WTC11 (cell line): Measurements from ENCODE around the gene DDIAS.

Experiments used
- CBFB ChIP-seq: sonication (generic); formaldehyde crosslinking; IDR thresholded peaks from 2 replicates; pipeline ENCODE4 v1.8.1; 2022; ENCODE audit warnings: mild to moderate bottlenecking, low read depth, missing genetic modification reagents
- CREM ChIP-seq: sonication (generic); formaldehyde crosslinking; IDR thresholded peaks from 2 replicates; pipeline ENCODE4 v1.8.1; 2022; ENCODE audit warnings: mild to moderate bottlenecking, missing genetic modification reagents, moderate library complexity
- E2F1 ChIP-seq: sonication (generic); formaldehyde crosslinking; IDR thresholded peaks from 2 replicates; pipeline ENCODE4 v1.8.0; 2022; ENCODE audit warnings: mild to moderate bottlenecking, missing genetic modification reagents
- ETV6 ChIP-seq: sonication (generic); formaldehyde crosslinking; IDR thresholded peaks from 2 replicates; pipeline ENCODE4 v1.8.1; 2022; ENCODE audit warnings: mild to moderate bottlenecking, missing genetic modification reagents
- HMGA2 ChIP-seq: fragments of 250-450 bp; sonication (Bioruptor Pico); IDR thresholded peaks from 2 replicates; pipeline ENCODE4 v1.4.0; 2021; ENCODE audit warnings: mild to moderate bottlenecking, moderate library complexity
- JUN ChIP-seq: sonication (generic); formaldehyde crosslinking; IDR thresholded peaks from 2 replicates; pipeline ENCODE4 v1.8.0; 2023; ENCODE audit warnings: mild to moderate bottlenecking, missing genetic modification reagents
- KAT7 ChIP-seq: sonication (generic); formaldehyde crosslinking; IDR thresholded peaks from 2 replicates; pipeline ENCODE4 v1.8.1; 2023; ENCODE audit warnings: missing genetic modification reagents, mild to moderate bottlenecking, borderline replicate concordance
- NR1H2 ChIP-seq: sonication (generic); formaldehyde crosslinking; IDR thresholded peaks from 2 replicates; pipeline ENCODE4 v1.9.0; 2021; ENCODE audit warnings: mild to moderate bottlenecking, moderate library complexity, missing genetic modification reagents
- SOX15 ChIP-seq: fragments of 250-450 bp; sonication (Bioruptor Pico); IDR thresholded peaks from 2 replicates; pipeline ENCODE4 v1.9.0; 2021; ENCODE audit warnings: mild to moderate bottlenecking
- USF2 ChIP-seq: sonication (generic); formaldehyde crosslinking; IDR thresholded peaks from 2 replicates; pipeline ENCODE4 v1.8.1; 2023; ENCODE audit warnings: mild to moderate bottlenecking, missing genetic modification reagents, moderate library complexity
- ZNF121 ChIP-seq: sonication (generic); formaldehyde crosslinking; IDR thresholded peaks from 2 replicates; pipeline ENCODE4 v1.8.0; 2023; ENCODE audit warnings: missing genetic modification reagents
- TF ChIP-seq, protein P1 (sequence below): fragments of 200-600 bp; IDR thresholded peaks from 2 replicates; pipeline ENCODE4 v1.8.0; 2022; ENCODE audit warnings: antibody characterized with exemption
- TF ChIP-seq, protein P2 (sequence below): sonication (generic); formaldehyde crosslinking; IDR thresholded peaks from 2 replicates; pipeline ENCODE4 v1.8.1; 2023; ENCODE audit warnings: mild to moderate bottlenecking, missing genetic modification reagents

DNA sequence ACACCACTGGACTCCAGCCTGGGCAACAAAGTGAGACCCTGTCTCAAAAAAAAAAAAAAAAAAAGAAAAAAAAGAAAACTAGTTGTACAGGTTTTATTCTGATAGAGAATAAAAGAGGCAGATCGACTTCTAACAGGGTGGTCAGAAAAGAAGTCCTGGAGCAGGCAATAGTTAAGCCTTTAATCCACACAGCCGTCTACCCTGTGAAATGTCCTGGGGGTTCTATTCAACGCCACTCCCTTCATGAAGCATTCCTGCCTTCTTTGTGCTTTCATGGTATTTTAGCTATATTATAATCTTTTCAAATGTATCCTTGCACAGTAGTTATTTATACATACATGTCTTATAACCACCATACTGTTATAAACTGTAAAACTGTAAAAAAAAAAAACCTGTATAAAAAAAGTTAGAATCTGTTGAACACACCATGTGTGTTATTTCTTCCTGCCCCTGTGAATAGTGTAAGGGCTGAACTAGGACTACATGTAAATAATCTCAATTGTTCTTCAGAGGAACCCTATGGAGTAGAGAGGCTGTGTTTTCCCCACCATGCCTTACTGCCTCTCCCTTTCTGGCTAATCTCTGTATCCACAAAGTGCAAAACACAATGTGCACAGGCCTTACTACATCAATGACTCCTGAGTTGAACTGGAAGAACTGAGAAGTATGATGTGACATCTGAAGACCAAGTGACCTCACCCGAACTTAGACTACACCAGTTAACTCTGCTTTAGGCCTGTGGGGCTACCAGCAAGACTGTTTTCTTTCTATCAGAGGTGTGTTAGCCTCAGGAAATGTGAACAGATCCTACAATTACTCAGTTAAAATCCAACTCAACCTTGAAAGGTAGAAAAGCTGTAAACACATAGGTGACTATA lies 26.7 kb upstream of the DDIAS start:
- TF ChIP-seq, protein P1, sequence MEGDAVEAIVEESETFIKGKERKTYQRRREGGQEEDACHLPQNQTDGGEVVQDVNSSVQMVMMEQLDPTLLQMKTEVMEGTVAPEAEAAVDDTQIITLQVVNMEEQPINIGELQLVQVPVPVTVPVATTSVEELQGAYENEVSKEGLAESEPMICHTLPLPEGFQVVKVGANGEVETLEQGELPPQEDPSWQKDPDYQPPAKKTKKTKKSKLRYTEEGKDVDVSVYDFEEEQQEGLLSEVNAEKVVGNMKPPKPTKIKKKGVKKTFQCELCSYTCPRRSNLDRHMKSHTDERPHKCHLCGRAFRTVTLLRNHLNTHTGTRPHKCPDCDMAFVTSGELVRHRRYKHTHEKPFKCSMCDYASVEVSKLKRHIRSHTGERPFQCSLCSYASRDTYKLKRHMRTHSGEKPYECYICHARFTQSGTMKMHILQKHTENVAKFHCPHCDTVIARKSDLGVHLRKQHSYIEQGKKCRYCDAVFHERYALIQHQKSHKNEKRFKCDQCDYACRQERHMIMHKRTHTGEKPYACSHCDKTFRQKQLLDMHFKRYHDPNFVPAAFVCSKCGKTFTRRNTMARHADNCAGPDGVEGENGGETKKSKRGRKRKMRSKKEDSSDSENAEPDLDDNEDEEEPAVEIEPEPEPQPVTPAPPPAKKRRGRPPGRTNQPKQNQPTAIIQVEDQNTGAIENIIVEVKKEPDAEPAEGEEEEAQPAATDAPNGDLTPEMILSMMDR: no peak
- no peak for TF ChIP-seq USF2
- no peak for TF ChIP-seq E2F1 (CRISPR knock-in tag)
- TF ChIP-seq HMGA2 (CRISPR knock-in tag): no peak
- TF ChIP-seq ETV6 (CRISPR knock-in tag): no peak
- no peak for TF ChIP-seq CREM (CRISPR knock-in tag)
- no peak for TF ChIP-seq NR1H2 (CRISPR knock-in tag)
- TF ChIP-seq KAT7 (CRISPR knock-in tag): no peak
- TF ChIP-seq JUN (CRISPR knock-in tag): no peak
- no peak for TF ChIP-seq CBFB
- TF ChIP-seq SOX15 (CRISPR knock-in tag): no peak
- TF ChIP-seq, protein P2, sequence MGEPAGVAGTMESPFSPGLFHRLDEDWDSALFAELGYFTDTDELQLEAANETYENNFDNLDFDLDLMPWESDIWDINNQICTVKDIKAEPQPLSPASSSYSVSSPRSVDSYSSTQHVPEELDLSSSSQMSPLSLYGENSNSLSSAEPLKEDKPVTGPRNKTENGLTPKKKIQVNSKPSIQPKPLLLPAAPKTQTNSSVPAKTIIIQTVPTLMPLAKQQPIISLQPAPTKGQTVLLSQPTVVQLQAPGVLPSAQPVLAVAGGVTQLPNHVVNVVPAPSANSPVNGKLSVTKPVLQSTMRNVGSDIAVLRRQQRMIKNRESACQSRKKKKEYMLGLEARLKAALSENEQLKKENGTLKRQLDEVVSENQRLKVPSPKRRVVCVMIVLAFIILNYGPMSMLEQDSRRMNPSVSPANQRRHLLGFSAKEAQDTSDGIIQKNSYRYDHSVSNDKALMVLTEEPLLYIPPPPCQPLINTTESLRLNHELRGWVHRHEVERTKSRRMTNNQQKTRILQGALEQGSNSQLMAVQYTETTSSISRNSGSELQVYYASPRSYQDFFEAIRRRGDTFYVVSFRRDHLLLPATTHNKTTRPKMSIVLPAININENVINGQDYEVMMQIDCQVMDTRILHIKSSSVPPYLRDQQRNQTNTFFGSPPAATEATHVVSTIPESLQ (CRISPR knock-in tag): no peak
- TF ChIP-seq ZNF121 (CRISPR knock-in tag): no peak
